Measurements from ENCODE around the gene MAPK7. TPM values are rescaled to one million over a fixed set of nuclear protein-coding genes. Genes with fewer than 3 reads are reported as not detected.

The MAPK7 gene
- total RNA-seq (2012; rRNA removed) = 6.4 and 9.7 TPM in 2 replicates
- 20.7 and 25.4 TPM in 2 replicates for polyA plus RNA-seq (2012; rRNA removed)
- polyA plus RNA-seq (2012; cell fraction: cytosol; rRNA removed) = 31.6 and 31.9 TPM in 2 replicates
- polyA plus RNA-seq (2012; cell fraction: nucleus; rRNA removed; ENCODE audit: low replicate concordance) = 48.2 and 94.1 TPM in 2 replicates
- Bru-seq, nascent RNA = percentile 52 among the genes with signal in this experiment
- BruChase-seq, experiment 1, labeled RNA remaining after a 6-hour chase = percentile 65 among the genes with signal in this experiment
- percentile 72 among the genes with signal in this experiment for BruChase-seq, experiment 2, labeled RNA remaining after a 2-hour chase
- long read RNA-seq, full-length matches to known transcripts = 10 of 16 reads
- long read RNA-seq, partial matches to known transcripts = 3 of 16 reads
- long read RNA-seq, other reads (novel, unspliced or antisense) = 3 of 16 reads

- TF ChIP-seq MXI1 (IDR thresholded peaks at IDR 0.05; ENCODE audit: borderline replicate concordance, low read depth, low read length) (no peak), CHD1 (IDR thresholded peaks at IDR 0.05; ENCODE audit: low read depth, low read length) (no peak), RCOR1 (IDR thresholded peaks at IDR 0.05; ENCODE audit: insufficient replicate concordance, low read length) (no peak), CEBPB (IDR thresholded peaks at IDR 0.05; ENCODE audit: low read depth, low read length) (no peak), SMC3 (IDR thresholded peaks at IDR 0.05; ENCODE audit: low read depth, low read length) (no peak)
- TF ChIP-seq, protein P1, sequence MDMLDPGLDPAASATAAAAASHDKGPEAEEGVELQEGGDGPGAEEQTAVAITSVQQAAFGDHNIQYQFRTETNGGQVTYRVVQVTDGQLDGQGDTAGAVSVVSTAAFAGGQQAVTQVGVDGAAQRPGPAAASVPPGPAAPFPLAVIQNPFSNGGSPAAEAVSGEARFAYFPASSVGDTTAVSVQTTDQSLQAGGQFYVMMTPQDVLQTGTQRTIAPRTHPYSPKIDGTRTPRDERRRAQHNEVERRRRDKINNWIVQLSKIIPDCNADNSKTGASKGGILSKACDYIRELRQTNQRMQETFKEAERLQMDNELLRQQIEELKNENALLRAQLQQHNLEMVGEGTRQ (IDR thresholded peaks at IDR 0.05; ENCODE audit: low read depth, low read length) = peak; percentile 37; the same call in 1 of the 2 replicates
- peak within 1 kb of the TSS; percentile 98 for H2AFZ ChIP-seq (replicated peaks; ENCODE audit: low read length, poor library complexity)
- H2BK15ac ChIP-seq (ENCODE audit: low read depth, low read length) = peak within 1 kb of the TSS; percentile 63; the same call in 1 of the 3 replicates
- 3% methylated on average over 38 of the region's 69 CpGs; no CpG with 5 or more reads in 1 of the 2 experiments for WGBS, 2 experiments (ENCODE audit: extremely low coverage in 2 of 2, insufficient read length in 1 of 2)
- ChIA-PET POLR2A (ENCODE audit: unreplicated experiment) (interaction anchor here (0.6 to 1.5 kb wide), 2 partner anchors 8 to 133 kb away, joined by 10 to 12 read pairs; partner anchors contain the start of gene MFAP4), CTCF (interaction anchor here (1.0 to 1.8 kb wide), 2 partner anchors 16 to 68 kb away, joined by 8 to 16 read pairs; partner anchors contain the start of gene B9D1)
- peaks cover 38% of the 10 kb centered on the region for H3K36me3 ChIP-seq (ENCODE audit: control insufficient read depth, insufficient read depth, low read length)
- peak within 1 kb of the TSS; percentile 90 for H3K27ac ChIP-seq (ENCODE audit: insufficient read depth, low read length)
- H3K4me3 ChIP-seq (ENCODE audit: insufficient read depth, low read depth, low read length) = peak within 1 kb of the TSS; percentile 72
- peak within 1 kb of the TSS; percentile 75 for H3K18ac ChIP-seq (ENCODE audit: low read depth, low read length)
- peak within 1 kb of the TSS; percentile 99 for H2AK9ac ChIP-seq (replicated peaks; ENCODE audit: low read depth, low read length, poor library complexity)
- peak within 1 kb of the TSS; percentile 92 for H2BK5ac ChIP-seq (ENCODE audit: low read depth, low read length, poor library complexity, severe bottlenecking)
- H4K20me1 ChIP-seq (ENCODE audit: insufficient read depth, low read length) = peaks cover 20% of the 10 kb centered on the region
- peak within 1 kb of the TSS; percentile 96 for H3K4ac ChIP-seq (ENCODE audit: low read depth, low read length)
- H3K14ac ChIP-seq (replicated peaks; ENCODE audit: low read depth, low read length) = peak within 1 kb of the TSS; percentile 91
- no TSS peak for BruUV-seq (replicated peaks)
- peak within 1 kb of the TSS; percentile 83 for H2AK5ac ChIP-seq (ENCODE audit: low read depth, low read length)
- peak within 1 kb of the TSS; percentile 69 to 90 for H4K8ac ChIP-seq (ENCODE audit: low read depth in 2 of 2, low read length in 2 of 2)
- no peaks in the 10 kb centered on the region for H3K27me3 ChIP-seq (ENCODE audit: control insufficient read depth, insufficient read depth, low read length)
- peaks cover 32 to 57% of the 10 kb centered on the region in 2 experiments for H3K79me1 ChIP-seq (ENCODE audit: low read depth in 1 of 2, low read length in 2 of 2)
- intact Hi-C loops (cut with micrococcal nuclease) (loop anchor here (5.0 kb wide), 1 partner anchor 384 kb away; no protein-coding TSS in a partner anchor), dilution Hi-C loops (cut with HindIII; ENCODE audit: low sequenced_read_pairs, unreplicated experiment) (no loop called here), in situ Hi-C loops (cut with MboI; ENCODE audit: low sequenced_read_pairs) (no loop called here)
- ATAC-seq (ENCODE audit: low read depth) (peak; percentile 1), DNase-seq (no peak)
- no peaks in the 10 kb centered on the region for H3K9me3 ChIP-seq (ENCODE audit: control insufficient read depth, insufficient read depth, low read length)
- peak within 1 kb of the TSS; percentile 74 for H3K4me2 ChIP-seq (ENCODE audit: low read depth, low read length)
- peak within 1 kb of the TSS; percentile 60; the same call in 1 of the 2 replicates for H2BK20ac ChIP-seq (ENCODE audit: low read depth, low read length)
- H3K4me1 ChIP-seq (ENCODE audit: control insufficient read depth, insufficient read depth, low read length) = peaks cover 17% of the 10 kb centered on the region
- peak within 1 kb of the TSS; percentile 87 for H3K56ac ChIP-seq (ENCODE audit: extremely low read depth, insufficient read depth, low read length)
- peak within 1 kb of the TSS; percentile 90 for H3K9ac ChIP-seq (ENCODE audit: low read depth, low read length)
- peak within 1 kb of the TSS; percentile 85 for H4K5ac ChIP-seq (ENCODE audit: low read depth, low read length)
- H3K23ac ChIP-seq (ENCODE audit: low read depth, low read length) = peak within 1 kb of the TSS; percentile 86
- H4K91ac ChIP-seq (ENCODE audit: insufficient read depth, low read depth, low read length) = peak within 1 kb of the TSS; percentile 97
- H3K9me1 ChIP-seq (ENCODE audit: insufficient read depth, low read length) = peaks cover 23% of the 10 kb centered on the region
- peak within 1 kb of the TSS; percentile 76; the same call in 1 of the 2 replicates for H2BK120ac ChIP-seq (ENCODE audit: low read depth, low read length)
Measured at GRCh38 chr17:19378416-19379360, at the start of gene MAPK7. TSS of gene MAPK7 (plus strand) at chr17:19378498. CDS start at chr17:19378901, 403 bp downstream.

All from IMR-90 (cell line).